ENCODE results near the gene MOXD1.
A peak's percentile ranks its signal among the peaks of the same experiment; 100 is the strongest.
"Not testable (repeated sequence)": the region's sequence is repeated elsewhere in the genome, so short reads cannot be mapped to it uniquely, and the experiment has no call there.

The MOXD1 gene

GRCh38 chr6:132279592-132280139 is 121.6 kb downstream of the MOXD1 start:
- peak; percentile 82 for DNase-seq

DNA sequence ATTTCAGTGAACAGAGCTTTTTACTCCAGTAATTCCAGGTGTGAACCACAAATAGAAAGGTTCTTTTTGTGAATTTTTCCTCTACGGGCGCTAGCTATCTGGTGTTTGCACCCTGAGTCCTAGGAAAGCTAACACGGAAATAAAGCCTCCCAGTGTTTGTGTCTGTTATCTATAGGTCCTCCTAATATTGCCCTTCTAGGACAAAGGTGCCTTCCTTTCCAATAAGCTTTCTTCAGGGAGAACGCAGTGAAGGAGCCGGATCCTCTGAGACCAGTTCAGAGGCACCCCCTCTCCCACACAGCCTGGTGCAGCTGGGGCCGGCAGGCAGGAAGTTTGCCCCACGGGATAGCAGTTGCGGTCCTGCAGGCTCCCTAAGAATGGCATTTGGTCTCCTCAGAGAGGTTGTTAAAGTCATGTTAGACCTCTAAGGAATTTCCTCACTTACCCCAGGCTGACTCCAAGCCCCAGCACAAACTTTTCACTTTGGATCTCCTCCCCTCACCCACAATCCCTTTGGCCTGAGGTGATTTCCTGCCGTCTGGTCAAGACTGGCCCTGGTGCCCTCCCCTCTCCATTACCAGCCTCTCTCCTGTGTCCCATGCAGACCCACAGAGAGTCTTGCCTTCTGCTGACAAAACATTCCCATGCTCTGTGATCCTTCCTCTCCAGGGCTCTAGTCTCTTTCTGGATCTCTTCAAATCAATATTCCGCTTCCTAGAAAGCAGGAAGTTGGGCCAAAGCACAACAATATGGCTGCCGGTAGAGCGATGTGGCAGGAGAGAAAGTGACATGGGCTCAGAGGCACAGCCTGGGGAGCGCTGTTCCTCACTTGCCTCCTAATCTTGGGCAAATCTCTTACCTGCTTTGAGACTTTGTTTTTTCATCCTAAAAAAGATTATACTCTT is 126.0 kb downstream of the MOXD1 start:
- DNase-seq, result no peak

DNA sequence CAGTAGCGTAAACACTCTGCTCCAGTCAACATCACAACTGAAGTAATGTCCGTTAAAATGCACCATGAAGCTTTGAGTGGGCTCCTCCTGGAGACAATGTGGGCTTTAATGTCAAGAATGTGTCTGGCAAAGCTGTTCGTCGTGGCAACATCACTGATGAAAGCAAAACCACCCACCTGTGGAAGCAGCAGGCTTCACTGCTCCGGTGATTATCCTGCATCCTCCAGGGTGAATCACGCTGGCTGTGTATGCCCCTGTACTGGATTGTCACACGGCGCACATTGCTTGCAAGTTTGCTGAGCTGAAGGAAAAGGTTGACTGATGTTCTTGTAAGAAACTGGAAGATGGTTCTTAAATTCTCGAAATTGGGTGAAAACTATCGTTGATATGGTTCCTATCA is 128.5 kb downstream of the MOXD1 start:
- no peak for DNase-seq

GRCh38 chr6:132270726-132271402 is 130.4 kb downstream of the MOXD1 start:
- DNase-seq, result no peak

DNA sequence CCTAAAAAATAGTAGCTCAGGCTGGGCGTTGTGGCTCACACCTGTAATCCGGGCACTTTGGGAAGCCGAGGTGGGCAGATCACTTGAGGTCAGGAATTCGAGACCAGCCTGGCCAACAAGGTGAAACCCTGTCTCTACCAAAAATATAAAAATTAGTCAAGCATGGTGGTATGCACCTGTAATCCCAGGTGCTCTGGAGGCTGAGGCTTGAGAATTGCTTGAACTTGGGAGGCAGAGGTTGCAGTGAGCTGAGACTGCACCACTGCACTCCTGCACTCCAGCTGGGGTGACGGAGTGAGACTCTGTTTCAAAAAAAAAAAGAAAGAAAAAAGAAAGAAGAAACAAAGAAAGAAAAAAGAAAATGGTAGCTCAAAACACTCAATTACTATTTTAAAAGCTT is 132.6 kb downstream of the MOXD1 start:
- not testable (repeated sequence) for DNase-seq

- DNase-seq, result no peak
Measured at GRCh38 chr6:132268209-132268608, 133.1 kb downstream of the MOXD1 start.

DNA sequence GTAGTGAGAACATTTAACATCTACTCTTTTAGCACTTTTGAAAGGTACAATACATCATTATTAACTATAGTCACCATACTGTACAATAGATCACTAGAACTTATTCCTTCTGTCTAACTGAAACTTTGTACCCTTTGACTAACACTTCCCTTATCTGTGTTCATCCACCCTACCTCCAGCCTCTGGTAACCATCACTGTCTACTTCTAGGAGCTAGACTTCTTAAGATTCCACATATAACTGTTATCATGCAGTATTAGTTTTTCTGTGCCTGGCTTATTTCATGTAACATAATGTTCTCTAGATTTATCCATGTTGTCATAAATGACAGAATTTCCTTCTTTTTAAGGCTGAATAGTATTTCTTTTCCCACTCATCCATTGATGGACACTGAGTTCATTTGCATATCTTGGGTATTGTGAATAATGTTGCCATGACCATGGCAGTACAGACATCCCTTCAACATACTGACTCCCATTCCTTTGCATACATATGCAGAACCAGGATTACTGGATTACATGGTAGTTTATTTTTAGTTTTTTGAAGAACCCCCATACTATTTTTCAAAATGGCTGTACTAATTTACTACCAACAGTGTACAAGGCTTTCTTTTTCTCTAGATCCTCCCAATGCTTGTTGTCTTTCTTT is 135.7 kb downstream of the MOXD1 start:
- no peak for DNase-seq

DNA sequence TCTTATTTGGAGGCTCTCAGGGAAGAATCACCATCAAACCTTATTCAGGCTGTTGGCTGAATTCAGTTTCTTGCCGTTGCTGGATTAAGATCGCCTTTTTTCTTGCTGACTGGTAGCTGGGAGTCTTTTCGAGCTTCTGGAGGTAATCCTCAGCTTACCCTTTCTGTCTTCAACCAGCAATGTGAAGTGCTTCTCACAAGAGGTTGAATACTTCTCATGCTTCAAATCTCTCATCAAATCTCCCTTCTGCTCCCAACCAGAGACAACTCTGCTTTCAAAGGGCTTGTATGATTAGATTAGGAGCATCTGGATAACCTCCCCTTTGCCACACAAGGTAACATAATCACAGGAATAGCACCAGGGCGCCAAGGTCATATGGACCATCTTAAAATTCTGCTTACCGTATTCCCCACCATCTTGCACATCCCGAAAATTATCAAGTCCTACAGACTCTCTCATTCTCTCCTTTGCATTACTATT is 137.2 kb downstream of the MOXD1 start:
- DNase-seq, result no peak

- DNase-seq, result no peak
Measured at GRCh38 chr6:132261354-132261753, 139.9 kb downstream of the MOXD1 start.

GRCh38 chr6:132259070-132259469 is 142.2 kb downstream of the MOXD1 start:
- DNase-seq, result no peak

DNA sequence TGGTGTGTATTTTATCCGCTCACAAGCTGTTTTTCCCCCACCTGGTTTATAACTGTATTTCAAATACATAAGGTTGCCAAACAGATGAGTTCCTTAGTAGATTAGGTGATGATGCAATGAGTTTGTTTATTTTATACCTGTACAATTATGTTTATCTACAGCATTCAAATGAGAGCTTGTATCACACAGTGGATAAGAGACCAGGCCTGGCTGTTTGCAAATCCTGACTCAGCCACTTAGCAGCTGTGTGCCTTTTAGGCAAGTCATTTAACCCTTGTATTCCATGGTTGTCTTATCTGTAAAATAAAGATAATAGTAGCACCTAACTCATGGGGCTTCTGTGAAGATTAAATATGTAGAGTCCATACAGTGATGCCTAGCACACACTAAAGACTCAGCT is 143.7 kb downstream of the MOXD1 start:
- no peak for DNase-seq

DNA sequence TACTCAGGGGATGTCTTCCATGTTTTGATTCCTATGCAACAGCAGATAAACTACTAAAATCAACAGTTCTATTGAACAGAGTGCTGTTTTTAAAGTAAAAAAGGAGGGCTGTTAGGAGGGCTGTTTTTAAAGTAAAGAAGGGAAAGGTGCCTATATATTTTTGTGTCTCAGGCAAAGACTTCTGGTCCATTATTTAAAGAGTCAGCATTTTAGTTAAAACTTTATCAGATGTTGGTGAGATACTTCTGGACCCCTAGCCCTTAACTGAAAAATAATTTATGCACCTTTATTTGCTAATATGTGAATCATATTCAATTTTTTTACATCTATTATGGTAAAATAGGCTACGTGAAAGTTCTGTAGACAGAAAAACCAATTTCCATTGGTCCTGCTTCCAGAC is 144.8 kb downstream of the MOXD1 start:
- no peak for DNase-seq

GRCh38 chr6:132253906-132254305 is 147.4 kb downstream of the MOXD1 start:
- no peak for DNase-seq

DNA sequence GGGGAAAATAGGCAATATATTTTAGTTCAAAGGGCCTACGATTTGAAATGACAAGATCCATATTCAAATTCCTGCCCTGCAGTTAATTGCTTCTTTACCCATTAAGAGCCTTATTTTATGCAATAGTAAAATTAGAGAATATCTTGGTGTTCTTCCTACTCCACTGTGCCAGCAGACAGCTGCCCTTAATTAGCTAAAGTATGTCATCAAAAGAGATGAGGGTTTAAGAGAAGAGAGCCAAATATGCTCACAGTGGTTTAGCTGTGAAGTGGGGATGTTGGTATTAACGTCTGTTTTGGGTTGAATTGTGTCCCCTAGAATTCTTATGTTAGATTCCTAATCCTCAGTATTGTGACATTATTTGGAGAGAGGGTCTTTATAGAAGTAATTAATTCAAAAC is 148.1 kb downstream of the MOXD1 start:
- DNase-seq, result no peak

GRCh38 chr6:132252113-132252512 is 149.2 kb downstream of the MOXD1 start:
- no peak for DNase-seq

DNA sequence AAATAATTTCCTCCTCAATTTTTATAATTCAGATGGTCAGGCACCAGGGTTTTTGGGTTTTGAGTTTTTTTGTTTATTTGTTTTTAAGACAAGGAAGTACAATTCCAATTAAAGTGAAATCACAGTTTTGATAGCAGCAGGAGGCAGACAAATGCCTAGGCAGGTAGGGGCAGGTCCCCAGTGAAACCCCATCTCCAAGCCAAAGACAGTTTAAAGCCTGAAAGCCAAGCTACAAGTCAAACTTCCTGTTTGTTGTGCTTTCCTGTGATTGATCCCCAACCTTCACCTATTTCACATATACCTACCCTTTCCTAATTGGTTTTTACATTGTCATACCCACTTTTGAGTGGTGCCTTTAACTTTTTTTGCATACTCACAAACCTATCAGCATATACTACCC is 149.6 kb downstream of the MOXD1 start:
- no peak for DNase-seq

GRCh38 chr6:132247381-132248159 is 153.7 kb downstream of the MOXD1 start:
- DNase-seq, result no peak

- DNase-seq, result no peak
Measured at GRCh38 chr6:132246632-132247270, 154.5 kb downstream of the MOXD1 start.

DNA sequence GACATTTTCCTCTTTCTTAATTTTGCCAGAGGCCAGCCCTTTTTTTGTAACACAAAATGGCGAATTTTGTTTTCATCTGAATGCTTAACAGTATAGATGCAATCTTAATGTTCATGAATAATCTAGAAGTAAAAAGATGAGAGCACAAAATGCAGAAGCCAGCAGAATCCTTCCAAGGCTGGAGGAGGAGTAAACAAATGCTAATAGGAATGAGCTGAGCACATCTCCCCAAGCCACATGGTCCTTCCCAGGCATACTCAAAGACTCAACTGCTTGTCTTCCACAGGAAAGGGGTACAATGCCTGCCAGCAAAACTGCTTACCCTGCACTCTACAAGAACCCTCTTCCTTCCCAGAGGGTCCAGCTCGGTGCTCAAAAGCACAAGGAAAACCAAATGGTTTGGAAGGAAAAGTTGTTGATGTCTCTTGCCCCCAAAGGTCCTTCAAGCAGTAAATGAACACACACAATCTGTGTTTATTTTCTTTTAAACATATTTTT is 155.1 kb downstream of the MOXD1 start:
- DNase-seq, result no peak

All from activated CD4-positive, alpha-beta T cell treated with anti-CD3 and anti-CD28 coated beads for 48 hours (primary cell).